ENCODE data around the gene SLC44A5. TPM values are rescaled to one million over a fixed set of nuclear protein-coding genes. Genes with fewer than 3 reads are reported as not detected.

SLC44A5 gene
- total and polyA plus RNA-seq, 10 of the 15 experiments (the other 5 are each of a cell fraction or from before 2014, with no cell fraction given): 0.04 to 1.3 TPM; not detected in 8

DNA sequence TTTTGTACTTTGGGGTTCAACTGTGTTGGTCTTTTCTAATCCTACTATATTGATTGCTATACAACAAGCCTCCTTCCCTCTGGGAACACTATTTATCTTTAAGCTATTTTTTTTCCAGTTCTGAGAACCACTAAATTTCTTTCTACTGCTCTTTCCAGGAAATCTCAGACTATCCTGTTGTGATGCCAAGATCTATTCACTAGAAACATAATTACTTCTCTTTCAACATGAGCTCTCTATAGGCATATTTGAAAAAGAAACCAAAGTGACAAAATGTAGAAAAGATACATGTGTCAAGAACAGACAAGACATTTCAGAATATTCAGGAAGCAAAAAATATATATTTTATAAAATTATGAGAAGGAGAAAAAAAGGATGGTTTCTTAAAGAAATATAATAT lies 82.9 kb downstream of the SLC44A5 start:
- Histone ChIP-seq H3K4me3 (no peak overlapping the region), H3K9me3 (replicated peaks; ENCODE audit: control insufficient read depth, insufficient read depth, low read length) (no peaks in the 10 kb centered on the region), H3K9ac (ENCODE audit: control insufficient read depth, insufficient read depth, low read length) (no peak overlapping the region), H3K4me2 (ENCODE audit: control insufficient read depth, insufficient read depth) (no peak overlapping the region), H3K79me2 (ENCODE audit: control insufficient read depth, insufficient read depth, low read length) (no peaks in the 10 kb centered on the region), H3K27me3 (replicated peaks in 1 of 2; ENCODE audit: control insufficient read depth in 2 of 2, insufficient read depth in 2 of 2, low read length in 1 of 2) (no peaks in the 10 kb centered on the region), H2AFZ (ENCODE audit: control insufficient read depth, low read depth, low read length) (no peak overlapping the region), H3K27ac (ENCODE audit: control insufficient read depth, insufficient read depth) (no peak overlapping the region), H3K4me1 (ENCODE audit: control insufficient read depth, insufficient read depth, low read length) (no peaks in the 10 kb centered on the region), H4K20me1 (ENCODE audit: control insufficient read depth, insufficient read depth) (no peaks in the 10 kb centered on the region), H3K36me3 (ENCODE audit: control insufficient read depth in 2 of 2, insufficient read depth in 2 of 2, low read length in 1 of 2) (no peaks in the 10 kb centered on the region)
- ChIA-PET POLR2A (no interaction called here), SMC1A (ENCODE audit: uncharacterized antibody, unreplicated experiment) (interaction anchor here (0.7 kb wide), 1 partner anchor 15 kb away, joined by 3 read pairs; no protein-coding TSS in a partner anchor), CTCF (no interaction called here), RAD21 (ENCODE audit: unreplicated experiment) (no interaction called here)
- in situ Hi-C loops (cut with MboI): no loop called here
- intact Hi-C loops (cut with micrococcal nuclease; ENCODE audit: unreplicated experiment): no loop called here
- no peak for ATAC-seq
- no peak for TF ChIP-seq SMAD1 (IDR thresholded peaks at IDR 0.05; ENCODE audit: low read depth, partially characterized antibody)
- TF ChIP-seq HCFC1 (IDR thresholded peaks at IDR 0.05; ENCODE audit: low read length): no peak
- TF ChIP-seq BCL11A (IDR thresholded peaks at IDR 0.05; ENCODE audit: low read depth, low read length): no peak
- TF ChIP-seq NR2F1 (conservative IDR thresholded peaks at IDR 0.05): no peak
- no peak for TF ChIP-seq RAD51 (IDR thresholded peaks at IDR 0.05)
- TF ChIP-seq RFX5 (IDR thresholded peaks at IDR 0.05; ENCODE audit: low read depth, low read length): no peak
- TF ChIP-seq, protein P1, sequence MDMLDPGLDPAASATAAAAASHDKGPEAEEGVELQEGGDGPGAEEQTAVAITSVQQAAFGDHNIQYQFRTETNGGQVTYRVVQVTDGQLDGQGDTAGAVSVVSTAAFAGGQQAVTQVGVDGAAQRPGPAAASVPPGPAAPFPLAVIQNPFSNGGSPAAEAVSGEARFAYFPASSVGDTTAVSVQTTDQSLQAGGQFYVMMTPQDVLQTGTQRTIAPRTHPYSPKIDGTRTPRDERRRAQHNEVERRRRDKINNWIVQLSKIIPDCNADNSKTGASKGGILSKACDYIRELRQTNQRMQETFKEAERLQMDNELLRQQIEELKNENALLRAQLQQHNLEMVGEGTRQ (IDR thresholded peaks at IDR 0.05; ENCODE audit: borderline replicate concordance, low read depth, low read length): no peak
- no peak for TF ChIP-seq HDAC2 (IDR thresholded peaks at IDR 0.05)
- no peak for TF ChIP-seq HDAC6 (IDR thresholded peaks at IDR 0.05; ENCODE audit: unreplicated experiment)
- TF ChIP-seq CHD2 (IDR thresholded peaks at IDR 0.05; ENCODE audit: borderline replicate concordance, low read depth, low read length): no peak
- TF ChIP-seq, protein P2, sequence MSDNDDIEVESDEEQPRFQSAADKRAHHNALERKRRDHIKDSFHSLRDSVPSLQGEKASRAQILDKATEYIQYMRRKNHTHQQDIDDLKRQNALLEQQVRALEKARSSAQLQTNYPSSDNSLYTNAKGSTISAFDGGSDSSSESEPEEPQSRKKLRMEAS (IDR thresholded peaks at IDR 0.05; ENCODE audit: low read depth, low read length): no peak
- TF ChIP-seq SMARCA5 (IDR thresholded peaks at IDR 0.05): no peak
- TF ChIP-seq, protein P3, sequence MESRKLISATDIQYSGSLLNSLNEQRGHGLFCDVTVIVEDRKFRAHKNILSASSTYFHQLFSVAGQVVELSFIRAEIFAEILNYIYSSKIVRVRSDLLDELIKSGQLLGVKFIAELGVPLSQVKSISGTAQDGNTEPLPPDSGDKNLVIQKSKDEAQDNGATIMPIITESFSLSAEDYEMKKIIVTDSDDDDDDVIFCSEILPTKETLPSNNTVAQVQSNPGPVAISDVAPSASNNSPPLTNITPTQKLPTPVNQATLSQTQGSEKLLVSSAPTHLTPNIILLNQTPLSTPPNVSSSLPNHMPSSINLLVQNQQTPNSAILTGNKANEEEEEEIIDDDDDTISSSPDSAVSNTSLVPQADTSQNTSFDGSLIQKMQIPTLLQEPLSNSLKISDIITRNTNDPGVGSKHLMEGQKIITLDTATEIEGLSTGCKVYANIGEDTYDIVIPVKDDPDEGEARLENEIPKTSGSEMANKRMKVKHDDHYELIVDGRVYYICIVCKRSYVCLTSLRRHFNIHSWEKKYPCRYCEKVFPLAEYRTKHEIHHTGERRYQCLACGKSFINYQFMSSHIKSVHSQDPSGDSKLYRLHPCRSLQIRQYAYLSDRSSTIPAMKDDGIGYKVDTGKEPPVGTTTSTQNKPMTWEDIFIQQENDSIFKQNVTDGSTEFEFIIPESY (IDR thresholded peaks at IDR 0.05): no peak
- TF ChIP-seq, protein P4, sequence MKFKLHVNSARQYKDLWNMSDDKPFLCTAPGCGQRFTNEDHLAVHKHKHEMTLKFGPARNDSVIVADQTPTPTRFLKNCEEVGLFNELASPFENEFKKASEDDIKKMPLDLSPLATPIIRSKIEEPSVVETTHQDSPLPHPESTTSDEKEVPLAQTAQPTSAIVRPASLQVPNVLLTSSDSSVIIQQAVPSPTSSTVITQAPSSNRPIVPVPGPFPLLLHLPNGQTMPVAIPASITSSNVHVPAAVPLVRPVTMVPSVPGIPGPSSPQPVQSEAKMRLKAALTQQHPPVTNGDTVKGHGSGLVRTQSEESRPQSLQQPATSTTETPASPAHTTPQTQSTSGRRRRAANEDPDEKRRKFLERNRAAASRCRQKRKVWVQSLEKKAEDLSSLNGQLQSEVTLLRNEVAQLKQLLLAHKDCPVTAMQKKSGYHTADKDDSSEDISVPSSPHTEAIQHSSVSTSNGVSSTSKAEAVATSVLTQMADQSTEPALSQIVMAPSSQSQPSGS (IDR thresholded peaks at IDR 0.05; ENCODE audit: low read length): no peak
- no peak for TF ChIP-seq ZBED1 (IDR thresholded peaks at IDR 0.05; ENCODE audit: borderline replicate concordance)
- TF ChIP-seq WRNIP1 (IDR thresholded peaks at IDR 0.05; ENCODE audit: borderline replicate concordance, low read depth, low read length): no peak
- TF ChIP-seq, protein P5, sequence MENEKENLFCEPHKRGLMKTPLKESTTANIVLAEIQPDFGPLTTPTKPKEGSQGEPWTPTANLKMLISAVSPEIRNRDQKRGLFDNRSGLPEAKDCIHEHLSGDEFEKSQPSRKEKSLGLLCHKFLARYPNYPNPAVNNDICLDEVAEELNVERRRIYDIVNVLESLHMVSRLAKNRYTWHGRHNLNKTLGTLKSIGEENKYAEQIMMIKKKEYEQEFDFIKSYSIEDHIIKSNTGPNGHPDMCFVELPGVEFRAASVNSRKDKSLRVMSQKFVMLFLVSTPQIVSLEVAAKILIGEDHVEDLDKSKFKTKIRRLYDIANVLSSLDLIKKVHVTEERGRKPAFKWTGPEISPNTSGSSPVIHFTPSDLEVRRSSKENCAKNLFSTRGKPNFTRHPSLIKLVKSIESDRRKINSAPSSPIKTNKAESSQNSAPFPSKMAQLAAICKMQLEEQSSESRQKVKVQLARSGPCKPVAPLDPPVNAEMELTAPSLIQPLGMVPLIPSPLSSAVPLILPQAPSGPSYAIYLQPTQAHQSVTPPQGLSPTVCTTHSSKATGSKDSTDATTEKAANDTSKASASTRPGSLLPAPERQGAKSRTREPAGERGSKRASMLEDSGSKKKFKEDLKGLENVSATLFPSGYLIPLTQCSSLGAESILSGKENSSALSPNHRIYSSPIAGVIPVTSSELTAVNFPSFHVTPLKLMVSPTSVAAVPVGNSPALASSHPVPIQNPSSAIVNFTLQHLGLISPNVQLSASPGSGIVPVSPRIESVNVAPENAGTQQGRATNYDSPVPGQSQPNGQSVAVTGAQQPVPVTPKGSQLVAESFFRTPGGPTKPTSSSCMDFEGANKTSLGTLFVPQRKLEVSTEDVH (IDR thresholded peaks at IDR 0.05; ENCODE audit: low read depth, partially characterized antibody): no peak
- TF ChIP-seq GABPA (IDR thresholded peaks at IDR 0.05; ENCODE audit: low read depth): no peak
- TF ChIP-seq CREB1 (IDR thresholded peaks at IDR 0.05; ENCODE audit: low read depth): no peak
- no peak for TF ChIP-seq ZNF622 (IDR thresholded peaks at IDR 0.05)
- BruUV-seq (replicated peaks): no TSS peak
- DNase-seq (ENCODE audit: low read depth, low spot score): no peak
- no peak for FAIRE-seq

Data from GM12878 (cell line).